ENCODE results near the gene GPR82. TPM values are rescaled to one million over a fixed set of nuclear protein-coding genes. Genes with fewer than 3 reads are reported as not detected.
A peak's percentile ranks its signal among the peaks of the same experiment; 100 is the strongest.

GPR82 gene
- total RNA-seq, 1 donor from 2014 or later, result not detected

GRCh38 chrX:41707218-41707617 is 16.8 kb upstream of the GPR82 start:
- no peak for TF ChIP-seq CTCF (IDR thresholded peaks at IDR 0.05)
- no peaks in the 10 kb centered on the region for H3K27me3 ChIP-seq
- H3K36me3 ChIP-seq, result no peaks in the 10 kb centered on the region
- H3K27ac ChIP-seq, result no peak overlapping the region
- intact Hi-C loops (cut with DNase I), result loop anchor here (5.0 to 10.0 kb wide), 2 partner anchors 150 to 262 kb away; partner anchors contain the start of gene NYX
- DNase-seq (ENCODE audit: low spot score in 2 of 2), result no peak
- H3K4me1 ChIP-seq, result no peaks in the 10 kb centered on the region
- H3K9me3 ChIP-seq, result no peaks in the 10 kb centered on the region
- H3K4me3 ChIP-seq, result no peak overlapping the region

GRCh38 chrX:41708486-41708885 is 15.5 kb upstream of the GPR82 start:
- no peaks in the 10 kb centered on the region for H3K36me3 ChIP-seq
- H3K27me3 ChIP-seq, result no peaks in the 10 kb centered on the region
- H3K4me1 ChIP-seq, result no peaks in the 10 kb centered on the region
- TF ChIP-seq CTCF (IDR thresholded peaks at IDR 0.05), result peak in 2 of 3 experiments; percentile 21 to 34
- H3K27ac ChIP-seq, result no peak overlapping the region
- no peak overlapping the region for H3K4me3 ChIP-seq
- intact Hi-C loops (cut with DNase I), result loop anchor here (5.0 to 10.0 kb wide), 2 partner anchors 151 to 264 kb away; partner anchors contain the start of gene NYX
- no peak for DNase-seq (ENCODE audit: low spot score in 2 of 2)
- H3K9me3 ChIP-seq, result no peaks in the 10 kb centered on the region

- no peak overlapping the region for H3K27ac ChIP-seq
- no peaks in the 10 kb centered on the region for H3K27me3 ChIP-seq
- intact Hi-C loops (cut with DNase I), result no loop called here
- TF ChIP-seq CTCF (IDR thresholded peaks at IDR 0.05), result no peak
- H3K36me3 ChIP-seq, result no peaks in the 10 kb centered on the region
- no peak for DNase-seq (ENCODE audit: low spot score in 2 of 2)
- H3K4me3 ChIP-seq, result no peak overlapping the region
- H3K4me1 ChIP-seq, result no peaks in the 10 kb centered on the region
- no peaks in the 10 kb centered on the region for H3K9me3 ChIP-seq
Measured at GRCh38 chrX:41711021-41711667, 12.8 kb upstream of the GPR82 start.

GRCh38 chrX:41716222-41716621 is 7.8 kb upstream of the GPR82 start:
- Histone ChIP-seq H3K4me1 (no peaks in the 10 kb centered on the region), H3K27ac (no peak overlapping the region), H3K4me3 (no peak overlapping the region), H3K27me3 (no peaks in the 10 kb centered on the region), H3K9me3 (peaks cover 0 to 7% of the 10 kb centered on the region in 2 donors), H3K36me3 (no peaks in the 10 kb centered on the region)
- DNase-seq (ENCODE audit: low spot score in 2 of 2), result no peak
- intact Hi-C loops (cut with DNase I), result no loop called here
- TF ChIP-seq CTCF (IDR thresholded peaks at IDR 0.05), result no peak

- Histone ChIP-seq H3K4me3 (no peak overlapping the region), H3K27me3 (no peaks in the 10 kb centered on the region), H3K27ac (no peak overlapping the region), H3K36me3 (no peaks in the 10 kb centered on the region), H3K9me3 (peaks cover 0 to 7% of the 10 kb centered on the region in 2 donors), H3K4me1 (no peaks in the 10 kb centered on the region)
- TF ChIP-seq CTCF (IDR thresholded peaks at IDR 0.05), result no peak
- intact Hi-C loops (cut with DNase I), result no loop called here
- DNase-seq (ENCODE audit: low spot score in 2 of 2), result no peak
Measured at GRCh38 chrX:41716767-41717473, 7.1 kb upstream of the GPR82 start.
